HepG2 (cell line): ENCODE data around the gene MYLK. TPM values are rescaled to one million over a fixed set of nuclear protein-coding genes. Genes with fewer than 3 reads are reported as not detected.

ENCODE experiments used
- ATAC-seq: fragments of 200-7000 bp; cut with Tn5 transposase; 3 replicates; pipeline ENCODE4 v1.9.1; 2020; ENCODE audit warnings: mild to moderate bottlenecking, moderate library complexity
- BruUV-seq: library from RNA; stranded (reverse); fragments of 400-500 nt; replicated peaks from 2 replicates; lab custom pipeline; 2021; lab: Mats Ljungman, UMichigan
- CTCF ChIA-PET: fragments of 300-600 bp; formaldehyde crosslinking; extraction: SDS; loops from one replicate; lab custom pipeline; 2021; ENCODE audit warnings: low total read pairs, inconsistent platforms, low intra/inter-chr PET ratio; lab: Yijun Ruan, JAX
- POLR2A ChIA-PET: fragments of 350-600 bp; sonication (Branson Sonifier 250); formaldehyde crosslinking; loops from one replicate; lab custom pipeline; 2020; ENCODE audit warnings: antibody characterized with exemption, inconsistent platforms; lab: Yijun Ruan, JAX
- DNase-seq: peaks from one replicate; pipeline ENCODE4 v3.0.0-alpha.2; 2015; ENCODE audit warnings: low spot score
- FAIRE-seq: peaks from 3 replicates; lab custom pipeline; 2011; peaks lifted over from hg19 to GRCh38; lab: Jason Lieb, UNC
- H2AFZ ChIP-seq: one replicate; pipeline ENCODE4 v1.6.1; 2011; ENCODE audit warnings: low read length, inconsistent platforms
- H3K27ac ChIP-seq: fragments of 300-600 bp; 3 replicates; pipeline ENCODE4 v1.8.0; 2011; ENCODE audit warnings: mixed run types, mild to moderate bottlenecking, mixed read lengths, low read length, inconsistent platforms; ENCODE audit not compliant: insufficient read depth; ENCODE audit errors: extremely low read length
- H3K27me3 ChIP-seq, 2 experiments: fragments of 200-600 bp in 1 of 2; 2 replicates in 1 of 2; 3 replicates in 1 of 2; pipeline versions ENCODE4 v1.6.0 to v1.8.0; 2011; ENCODE audit warnings: low read length in 2 of 2, mild to moderate bottlenecking in 2 of 2, moderate library complexity in 2 of 2, inconsistent platforms in 1 of 2; ENCODE audit not compliant: insufficient read depth in 2 of 2, control insufficient read depth in 1 of 2
- H3K36me3 ChIP-seq, 2 experiments: fragments of 200-600 bp in 1 of 2; replicated peaks in 1 of 2; 2 replicates in 1 of 2; 3 replicates in 1 of 2; pipeline versions ENCODE4 v1.5.1 to v1.8.0; 2011; ENCODE audit warnings: low read length in 2 of 2, inconsistent platforms in 1 of 2; ENCODE audit not compliant: insufficient read depth in 2 of 2, control insufficient read depth in 1 of 2
- H3K4me1 ChIP-seq: 2 replicates; pipeline ENCODE4 v1.5.1; 2012; ENCODE audit warnings: low read length, inconsistent platforms; ENCODE audit not compliant: insufficient read depth
- H3K4me2 ChIP-seq: 2 replicates; pipeline ENCODE4 v1.6.0; 2011; ENCODE audit warnings: low read depth, low read length, inconsistent platforms
- H3K4me3 ChIP-seq, 3 experiments: fragments of 200-600 bp in 1 of 3; sonication (generic), shearing (Covaris generic) in 1 of 3; replicated peaks in 1 of 3; 2 replicates each; pipeline ENCODE4 v1.5.1; 2011 to 2016; ENCODE audit warnings: low read length in 3 of 3, inconsistent platforms in 2 of 3, low read depth in 2 of 3, mild to moderate bottlenecking in 2 of 3, control low read depth in 1 of 3, mixed read lengths in 1 of 3; ENCODE audit not compliant: insufficient read depth in 1 of 3
- H3K79me2 ChIP-seq: one replicate; pipeline ENCODE4 v1.6.1; 2011; ENCODE audit warnings: low read length, inconsistent platforms; ENCODE audit not compliant: insufficient read depth
- H3K9ac ChIP-seq: 2 replicates; pipeline ENCODE4 v1.6.0; 2011; ENCODE audit warnings: mild to moderate bottlenecking, low read depth, low read length, inconsistent platforms; ENCODE audit not compliant: insufficient read depth
- H3K9me3 ChIP-seq: 2 replicates; pipeline ENCODE4 v1.5.1; 2012; ENCODE audit warnings: mild to moderate bottlenecking, low read length
- H4K20me1 ChIP-seq: 2 replicates; pipeline ENCODE4 v1.6.0; 2011; ENCODE audit warnings: inconsistent platforms, mild to moderate bottlenecking, low read length, moderate library complexity; ENCODE audit not compliant: insufficient read depth
- HOXA7 ChIP-seq: sonication (generic); formaldehyde crosslinking; IDR thresholded peaks from 2 replicates; pipeline ENCODE4 v1.8.1; 2022; ENCODE audit warnings: mild to moderate bottlenecking, missing genetic modification reagents, moderate library complexity
- KLF13 ChIP-seq: sonication (generic); formaldehyde crosslinking; IDR thresholded peaks from 2 replicates; pipeline ENCODE4 v1.4.0; 2020; ENCODE audit warnings: mild to moderate bottlenecking, missing genetic modification reagents
- ZNF451 ChIP-seq: sonication (generic); formaldehyde crosslinking; IDR thresholded peaks from 2 replicates; pipeline ENCODE4 v1.5.0; 2020; ENCODE audit warnings: mild to moderate bottlenecking, missing genetic modification reagents
- ZNF558 ChIP-seq: sonication (generic); formaldehyde crosslinking; IDR thresholded peaks from 2 replicates; pipeline ENCODE4 v1.9.0; 2022; ENCODE audit warnings: mild to moderate bottlenecking, missing genetic modification reagents, borderline replicate concordance
- WGBS: methylation state at CpG from one replicate; pipeline ENCODE4 v1.1.6; 2017; ENCODE audit warnings: low lambda C conversion rate; 5-methylcytosine and 5-hydroxymethylcytosine counted together
- in situ Hi-C: cut with HindIII; loops from 2 replicates; pipeline ENCODE4 v1.10.0; 2017; ENCODE audit warnings: low pct_unique_long_range_greater_than_20kb; ENCODE audit not compliant: extremely low pct_ligation_motif_present
- intact Hi-C: fragments of 100-400 bp; cut with micrococcal nuclease; formaldehyde crosslinking; loops from one replicate; pipeline ENCODE4 v1.10.0; 2022; ENCODE audit not compliant: unreplicated experiment
- polyA plus RNA-seq, 8 experiments: library from polyadenylated mRNA; depleted of rRNA in 3 of 8; stranded (reverse) in 7 of 8; unstranded in 1 of 8; fragments of >200 nt; fragmentation: Illumina TruSeq in 4 of 8; extraction: Trizol in 4 of 8; gene quantifications; 2 replicates each; pipeline versions ENCODE4 v1.2.1 to v1.2.3, GENCODE V29; 2011 to 2016; ENCODE audit warnings: low read depth in 4 of 8, missing spikeins in 1 of 8, mixed read lengths in 1 of 8; ENCODE audit not compliant: insufficient read depth in 1 of 8
- total RNA-seq, 5 experiments: library from RNA; depleted of rRNA; stranded (reverse); fragments of >200 nt; fragmentation: Illumina TruSeq; extraction: Trizol; gene quantifications; 2 replicates each; pipeline ENCODE4 v1.2.3, GENCODE V29; 2016; ENCODE audit warnings: low read depth in 1 of 5
- TF ChIP-seq, protein P1 (sequence below): sonication (generic); formaldehyde crosslinking; IDR thresholded peaks from 2 replicates; pipeline ENCODE4 v1.4.0; 2020; ENCODE audit warnings: low read depth, mild to moderate bottlenecking, missing genetic modification reagents
- TF ChIP-seq, protein P2 (sequence below): sonication (generic); formaldehyde crosslinking; IDR thresholded peaks from 2 replicates; pipeline ENCODE4 v1.4.0; 2020; ENCODE audit warnings: mild to moderate bottlenecking, missing genetic modification reagents

MYLK gene
- total and polyA plus RNA-seq, 2 of the 13 experiments (the other 11 are each of a cell fraction or from before 2014, with no cell fraction given) = 10.6 to 34.9 TPM

DNA sequence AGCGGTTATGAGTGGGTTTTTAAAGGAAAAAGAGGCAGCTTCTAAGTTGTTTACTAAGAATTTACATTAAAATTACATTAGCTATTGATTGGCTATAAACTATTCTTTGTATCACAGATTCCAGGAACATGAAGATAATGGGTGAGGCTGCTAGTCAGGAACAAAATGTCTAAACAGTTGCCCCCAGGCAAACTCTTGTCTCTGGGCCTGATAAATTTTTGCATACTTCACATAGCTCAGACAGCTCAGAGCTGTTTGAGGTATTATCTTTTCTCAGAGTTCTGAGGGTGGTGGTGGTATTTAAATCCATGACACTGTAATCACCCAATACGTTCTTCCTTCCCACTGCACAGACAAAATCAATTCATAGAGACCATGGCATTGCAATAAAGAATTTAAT lies 297.2 kb downstream of the MYLK start:
- Histone ChIP-seq H3K4me2 (peak overlapping the region; percentile 83), H3K9ac (0 out of 2 replicates have a peak overlapping the region, but pooled peaks have one; percentile 93), H4K20me1 (no peaks in the 10 kb centered on the region), H2AFZ (no peak overlapping the region), H3K27ac (no peak overlapping the region), H3K4me1 (peaks cover 40% of the 10 kb centered on the region), H3K9me3 (peaks cover 21% of the 10 kb centered on the region), H3K4me3 (peak overlapping the region in 1 of 3 experiments; percentile 91; a peak in 1 of 6 replicates), H3K79me2 (peaks cover 47% of the 10 kb centered on the region), H3K27me3 (no peaks in the 10 kb centered on the region; a peak in 1 of 5 replicates), H3K36me3 (no peaks in the 10 kb centered on the region; a peak in 2 of 5 replicates)
- no peak for DNase-seq
- 86% methylated on average over 2 of the region's 2 CpGs for WGBS
- in situ Hi-C loops = no loop called here
- no peak for FAIRE-seq
- no TSS peak for BruUV-seq
- ChIA-PET POLR2A (interaction anchor here (1.1 to 7.6 kb wide), 4 partner anchors 15 to 55 kb away, joined by 4 to 88 read pairs (median 5); no protein-coding TSS in a partner anchor), CTCF (no interaction called here)
- ATAC-seq = no peak
- TF ChIP-seq KLF13 (CRISPR knock-in tag) (no peak), HOXA7 (CRISPR knock-in tag) (no peak), ZNF558 (CRISPR knock-in tag) (no peak)
- intact Hi-C loops = no loop called here

DNA sequence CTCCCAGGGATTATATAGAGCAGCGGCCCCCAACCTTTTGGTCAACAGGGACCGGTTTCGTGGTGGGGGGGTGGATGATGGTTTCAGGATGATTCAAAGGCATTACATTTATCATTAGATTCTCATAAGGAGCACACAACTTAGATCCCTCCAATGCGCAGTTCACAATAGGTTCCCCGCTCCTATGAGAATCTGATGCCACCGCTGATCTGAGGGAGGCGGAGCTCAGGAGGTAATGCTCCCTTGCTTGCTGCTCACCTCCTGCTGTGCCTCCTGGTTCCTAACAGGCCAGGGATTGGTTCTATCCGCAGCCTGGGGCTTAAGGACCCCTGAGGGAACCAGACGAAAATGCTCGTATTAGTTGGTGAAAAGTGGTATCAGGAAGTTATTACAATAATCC lies 298.0 kb downstream of the MYLK start:
- ATAC-seq (peak; percentile 39), DNase-seq (peak; percentile 72), FAIRE-seq (peak; percentile 69)
- Histone ChIP-seq H3K79me2 (peaks cover 55% of the 10 kb centered on the region), H3K4me3 (peak overlapping the region; percentile 89 to 98 (median 91)), H3K4me2 (peak overlapping the region; percentile 83), H3K27ac (peak overlapping the region; percentile 97), H3K27me3 (no peaks in the 10 kb centered on the region; a peak in 1 of 5 replicates), H4K20me1 (no peaks in the 10 kb centered on the region), H3K4me1 (peaks cover 45% of the 10 kb centered on the region), H3K36me3 (peaks cover 3 to 4% of the 10 kb centered on the region in 2 experiments; a peak in 3 of 5 replicates), H2AFZ (no peak overlapping the region), H3K9me3 (peaks cover 17% of the 10 kb centered on the region), H3K9ac (peak overlapping the region; percentile 93)
- BruUV-seq = no TSS peak
- POLR2A ChIA-PET = interaction anchor here (1.0 to 7.6 kb wide), 9 partner anchors 16 to 67 kb away, joined by 3 to 88 read pairs (median 5); no protein-coding TSS in a partner anchor
- under 1% methylated on average over 10 of the region's 10 CpGs for WGBS
- CTCF ChIA-PET = interaction anchor here (0.9 kb wide), 1 partner anchor 56 kb away, joined by 4 read pairs; no protein-coding TSS in a partner anchor
- in situ Hi-C loops = no loop called here
- intact Hi-C loops = no loop called here
- no peak for TF ChIP-seq ZNF451
- TF ChIP-seq, protein P1, sequence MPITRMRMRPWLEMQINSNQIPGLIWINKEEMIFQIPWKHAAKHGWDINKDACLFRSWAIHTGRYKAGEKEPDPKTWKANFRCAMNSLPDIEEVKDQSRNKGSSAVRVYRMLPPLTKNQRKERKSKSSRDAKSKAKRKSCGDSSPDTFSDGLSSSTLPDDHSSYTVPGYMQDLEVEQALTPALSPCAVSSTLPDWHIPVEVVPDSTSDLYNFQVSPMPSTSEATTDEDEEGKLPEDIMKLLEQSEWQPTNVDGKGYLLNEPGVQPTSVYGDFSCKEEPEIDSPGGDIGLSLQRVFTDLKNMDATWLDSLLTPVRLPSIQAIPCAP (CRISPR knock-in tag) = no peak
- TF ChIP-seq, protein P2, sequence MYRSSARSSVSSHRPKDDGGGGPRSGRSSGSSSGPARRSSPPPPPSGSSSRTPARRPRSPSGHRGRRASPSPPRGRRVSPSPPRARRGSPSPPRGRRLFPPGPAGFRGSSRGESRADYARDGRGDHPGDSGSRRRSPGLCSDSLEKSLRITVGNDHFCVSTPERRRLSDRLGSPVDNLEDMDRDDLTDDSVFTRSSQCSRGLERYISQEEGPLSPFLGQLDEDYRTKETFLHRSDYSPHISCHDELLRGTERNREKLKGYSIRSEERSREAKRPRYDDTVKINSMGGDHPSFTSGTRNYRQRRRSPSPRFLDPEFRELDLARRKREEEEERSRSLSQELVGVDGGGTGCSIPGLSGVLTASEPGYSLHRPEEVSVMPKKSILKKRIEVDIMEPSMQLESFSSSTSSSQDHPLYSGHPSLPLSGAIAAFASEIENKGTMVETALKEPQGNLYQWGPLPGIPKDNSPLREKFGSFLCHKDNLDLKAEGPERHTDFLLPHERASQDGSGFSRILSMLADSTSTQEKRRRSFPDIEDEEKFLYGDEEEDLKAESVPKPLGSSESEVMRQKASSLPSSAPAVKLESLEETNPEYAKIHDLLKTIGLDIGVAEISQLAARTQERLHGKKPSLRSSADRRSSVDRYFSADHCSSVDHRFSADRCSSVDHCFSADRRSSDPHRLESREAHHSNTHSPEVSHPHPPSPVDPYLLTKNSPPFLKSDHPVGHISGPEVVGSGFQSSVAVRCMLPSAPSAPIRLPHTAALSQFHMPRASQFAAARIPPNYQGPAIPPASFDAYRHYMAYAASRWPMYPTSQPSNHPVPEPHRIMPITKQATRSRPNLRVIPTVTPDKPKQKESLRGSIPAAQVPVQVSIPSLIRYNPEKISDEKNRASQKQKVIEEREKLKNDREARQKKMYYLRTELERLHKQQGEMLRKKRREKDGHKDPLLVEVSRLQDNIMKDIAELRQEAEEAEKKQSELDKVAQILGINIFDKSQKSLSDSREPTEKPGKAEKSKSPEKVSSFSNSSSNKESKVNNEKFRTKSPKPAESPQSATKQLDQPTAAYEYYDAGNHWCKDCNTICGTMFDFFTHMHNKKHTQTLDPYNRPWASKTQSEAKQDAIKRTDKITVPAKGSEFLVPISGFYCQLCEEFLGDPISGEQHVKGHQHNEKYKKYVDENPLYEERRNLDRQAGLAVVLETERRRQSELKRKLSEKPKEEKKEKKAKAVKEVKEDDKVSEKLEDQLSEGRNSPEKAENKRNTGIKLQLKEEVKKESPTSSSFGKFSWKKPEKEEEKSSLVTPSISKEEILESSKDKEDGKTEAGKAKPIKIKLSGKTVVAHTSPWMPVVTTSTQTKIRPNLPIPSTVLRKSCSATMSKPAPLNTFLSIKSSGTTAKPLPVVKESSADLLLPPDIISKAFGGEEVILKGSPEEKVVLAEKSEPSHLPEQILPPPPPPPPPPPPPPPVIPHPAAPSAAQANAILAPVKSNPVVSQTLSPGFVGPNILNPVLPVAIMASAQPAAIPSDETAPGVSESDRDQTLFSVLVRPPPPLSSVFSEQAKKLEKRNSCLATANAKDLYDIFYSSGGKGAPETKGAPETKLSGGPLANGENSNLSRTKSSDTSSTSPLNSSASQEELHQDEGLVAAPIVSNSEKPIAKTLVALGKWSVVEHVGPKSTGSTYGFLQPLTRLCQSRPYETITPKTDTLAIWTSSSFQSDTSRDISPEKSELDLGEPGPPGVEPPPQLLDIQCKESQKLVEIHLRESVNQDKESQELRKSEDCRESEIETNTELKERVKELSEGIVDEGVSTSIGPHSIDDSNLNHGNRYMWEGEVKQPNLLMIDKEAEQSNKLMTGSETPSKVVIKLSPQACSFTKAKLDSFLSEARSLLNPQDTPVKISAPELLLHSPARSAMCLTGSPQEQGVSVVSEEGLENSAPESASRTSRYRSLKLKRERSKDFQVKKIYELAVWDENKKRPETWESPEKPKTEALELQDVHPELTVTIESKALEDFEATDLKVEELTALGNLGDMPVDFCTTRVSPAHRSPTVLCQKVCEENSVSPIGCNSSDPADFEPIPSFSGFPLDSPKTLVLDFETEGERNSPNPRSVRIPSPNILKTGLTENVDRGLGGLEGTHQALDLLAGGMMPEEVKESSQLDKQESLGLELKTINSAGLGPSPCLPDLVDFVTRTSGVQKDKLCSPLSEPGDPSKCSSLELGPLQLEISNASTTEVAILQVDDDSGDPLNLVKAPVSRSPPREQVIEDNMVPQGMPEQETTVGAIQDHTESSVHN = no peak
